Measurements from ENCODE around the gene SYNPO2.
A peak's percentile ranks its signal among the peaks of the same experiment; 100 is the strongest.

SYNPO2 gene

GRCh38 chr4:119098306-119098705 lies 209.7 kb downstream of the SYNPO2 start:
- Histone ChIP-seq H3K27me3 (no peaks in the 10 kb centered on the region), H3K4me3 (no peak overlapping the region), H3K9me3 (no peaks in the 10 kb centered on the region), H3K36me3 (no peaks in the 10 kb centered on the region), H3K27ac (no peak overlapping the region), H3K4me1 (peaks cover 0 to 37% (median 15%) of the 10 kb centered on the region in 4 donors)
- DNase-seq: no peak
- no peak for TF ChIP-seq CTCF (IDR thresholded peaks at IDR 0.05)
- intact Hi-C loops (cut with DNase I; ENCODE audit: low total_unique reads): no loop called here

- Histone ChIP-seq H3K36me3 (no peaks in the 10 kb centered on the region), H3K27me3 (no peaks in the 10 kb centered on the region), H3K4me3 (no peak overlapping the region), H3K9me3 (no peaks in the 10 kb centered on the region), H3K27ac (no peak overlapping the region), H3K4me1 (peaks cover 0 to 45% (median 17%) of the 10 kb centered on the region in 4 donors)
- DNase-seq: no peak
- no peak for TF ChIP-seq CTCF (IDR thresholded peaks at IDR 0.05)
- intact Hi-C loops (cut with DNase I; ENCODE audit: low total_unique reads): no loop called here
Measured at GRCh38 chr4:119099227-119099810, 210.7 kb downstream of the SYNPO2 start.

- no peaks in the 10 kb centered on the region for H3K27me3 ChIP-seq
- DNase-seq: no peak
- H3K27ac ChIP-seq: no peak overlapping the region
- H3K4me3 ChIP-seq: no peak overlapping the region
- peaks cover 0 to 59% (median 23%) of the 10 kb centered on the region in 4 donors for H3K4me1 ChIP-seq
- intact Hi-C loops (cut with DNase I; ENCODE audit: low total_unique reads): loop anchor here (10.0 kb wide), 2 partner anchors 114 to 514 kb away; partner anchors contain the start of gene USP53
- H3K9me3 ChIP-seq: no peaks in the 10 kb centered on the region
- no peaks in the 10 kb centered on the region for H3K36me3 ChIP-seq
- no peak for TF ChIP-seq CTCF (IDR thresholded peaks at IDR 0.05)
Measured at GRCh38 chr4:119100655-119101054, 212.0 kb downstream of the SYNPO2 start.

GRCh38 chr4:119103263-119103662 lies 214.6 kb downstream of the SYNPO2 start:
- peak overlapping the region; percentile 35 to 45 for H3K27ac ChIP-seq
- H3K4me3 ChIP-seq: no peak overlapping the region
- H3K9me3 ChIP-seq: no peaks in the 10 kb centered on the region
- DNase-seq: peak; percentile 48 to 71
- intact Hi-C loops (cut with DNase I; ENCODE audit: low total_unique reads): loop anchor here (10.0 kb wide), 2 partner anchors 112 to 512 kb away; partner anchors contain the start of gene USP53
- H3K4me1 ChIP-seq: peaks cover 0 to 67% (median 31%) of the 10 kb centered on the region in 4 donors
- H3K36me3 ChIP-seq: no peaks in the 10 kb centered on the region
- no peak for TF ChIP-seq CTCF (IDR thresholded peaks at IDR 0.05)
- H3K27me3 ChIP-seq: no peaks in the 10 kb centered on the region

GRCh38 chr4:119104644-119105273 lies 216.1 kb downstream of the SYNPO2 start:
- no peak for TF ChIP-seq CTCF (IDR thresholded peaks at IDR 0.05)
- Histone ChIP-seq H3K4me3 (no peak overlapping the region), H3K36me3 (no peaks in the 10 kb centered on the region), H3K9me3 (no peaks in the 10 kb centered on the region), H3K27me3 (no peaks in the 10 kb centered on the region), H3K4me1 (peaks cover 0 to 52% (median 22%) of the 10 kb centered on the region in 4 donors), H3K27ac (peak overlapping the region in 1 of 2 donors; percentile 10)
- intact Hi-C loops (cut with DNase I; ENCODE audit: low total_unique reads): loop anchor here (10.0 kb wide), 2 partner anchors 110 to 510 kb away; partner anchors contain the start of gene USP53
- no peak for DNase-seq

All from tibial artery (tissue), 4 donors.